ENCODE measurements around the gene CDH4. TPM values are rescaled to one million over a fixed set of nuclear protein-coding genes. Genes with fewer than 3 reads are reported as not detected.

Gene CDH4
- total and polyA plus RNA-seq, 2 of the 8 experiments (the other 6 are each of a cell fraction or from before 2014, with no cell fraction given): 4.3 to 7.9 TPM

- no peak for TF ChIP-seq ZNF274 (IDR thresholded peaks at IDR 0.05; ENCODE audit: borderline replicate concordance, extremely low read depth, low read length)
- TF ChIP-seq CBX5 (IDR thresholded peaks at IDR 0.05; ENCODE audit: low read depth, low read length): no peak
- TF ChIP-seq GTF2F1 (IDR thresholded peaks at IDR 0.05; ENCODE audit: borderline replicate concordance, low read depth, low read length): no peak
- TF ChIP-seq POLR2A (IDR thresholded peaks at IDR 0.05; ENCODE audit: control extremely low read depth in 1 of 2, low read depth in 2 of 2, low read length in 2 of 2): no peak
Measured at GRCh38 chr20:61205769-61206168, 46.3 kb upstream of the CDH4 start (continued).

Data from H1 (cell line).